ENCODE data around the gene KCP. TPM values are rescaled to one million over a fixed set of nuclear protein-coding genes. Genes with fewer than 3 reads are reported as not detected.

Gene KCP
- total RNA-seq, 1 donor from 2014 or later, result 0.70 TPM

DNA sequence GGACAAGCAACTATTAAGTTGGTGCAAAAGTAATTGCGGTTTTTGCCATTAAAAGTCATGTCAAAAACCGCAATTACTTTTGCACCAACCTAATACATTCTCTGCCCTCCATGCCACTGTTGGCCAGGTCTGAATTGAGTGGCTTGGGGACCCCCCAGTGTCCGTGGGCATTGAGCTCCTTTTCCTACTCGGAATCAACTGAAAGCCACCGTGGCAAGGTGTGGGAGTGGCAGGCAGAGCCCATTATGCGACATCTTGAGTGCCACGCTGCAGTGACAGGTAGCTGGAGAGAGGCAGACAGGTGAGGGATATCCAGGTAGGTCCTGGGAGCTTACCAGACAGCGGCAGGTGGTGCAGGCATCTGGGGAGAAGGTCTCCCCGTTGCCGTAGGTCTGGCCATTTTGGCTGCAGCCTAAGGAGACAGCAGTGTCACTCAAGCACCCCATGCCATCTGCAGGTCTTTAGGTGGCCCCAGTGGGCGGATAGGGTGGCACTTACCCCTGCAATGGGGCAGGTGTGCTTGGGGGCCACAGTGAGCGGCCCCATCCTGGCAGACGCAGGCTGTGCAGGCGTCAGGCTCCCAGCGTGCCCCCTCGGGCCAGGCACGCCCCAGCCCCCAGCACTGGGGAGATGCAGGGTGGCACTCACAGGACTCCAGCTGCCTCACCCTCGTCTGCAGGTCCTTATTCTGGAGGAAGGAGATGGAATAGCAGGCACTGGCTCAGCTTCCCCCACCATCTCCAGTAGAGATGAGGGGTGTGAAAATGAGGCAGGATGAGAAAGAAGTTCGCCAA, 3.5 kb downstream of the KCP start:
- Mint-ChIP-seq H3K27me3 (ENCODE audit: unreplicated experiment) (peaks cover 34% of the 10 kb centered on the region), H3K27ac (ENCODE audit: unreplicated experiment) (no peak overlapping the region), H3K36me3 (ENCODE audit: unreplicated experiment) (no peaks in the 10 kb centered on the region), H3K9me3 (ENCODE audit: unreplicated experiment) (no peaks in the 10 kb centered on the region), H3K4me1 (ENCODE audit: unreplicated experiment) (peaks cover 20% of the 10 kb centered on the region), H3K4me3 (ENCODE audit: unreplicated experiment) (no peak overlapping the region)
- DNase-seq (ENCODE audit: extremely low spot score, unreplicated experiment), result no peak
- TF ChIP-seq CTCF (IDR thresholded peaks at IDR 0.05), result no peak

DNA sequence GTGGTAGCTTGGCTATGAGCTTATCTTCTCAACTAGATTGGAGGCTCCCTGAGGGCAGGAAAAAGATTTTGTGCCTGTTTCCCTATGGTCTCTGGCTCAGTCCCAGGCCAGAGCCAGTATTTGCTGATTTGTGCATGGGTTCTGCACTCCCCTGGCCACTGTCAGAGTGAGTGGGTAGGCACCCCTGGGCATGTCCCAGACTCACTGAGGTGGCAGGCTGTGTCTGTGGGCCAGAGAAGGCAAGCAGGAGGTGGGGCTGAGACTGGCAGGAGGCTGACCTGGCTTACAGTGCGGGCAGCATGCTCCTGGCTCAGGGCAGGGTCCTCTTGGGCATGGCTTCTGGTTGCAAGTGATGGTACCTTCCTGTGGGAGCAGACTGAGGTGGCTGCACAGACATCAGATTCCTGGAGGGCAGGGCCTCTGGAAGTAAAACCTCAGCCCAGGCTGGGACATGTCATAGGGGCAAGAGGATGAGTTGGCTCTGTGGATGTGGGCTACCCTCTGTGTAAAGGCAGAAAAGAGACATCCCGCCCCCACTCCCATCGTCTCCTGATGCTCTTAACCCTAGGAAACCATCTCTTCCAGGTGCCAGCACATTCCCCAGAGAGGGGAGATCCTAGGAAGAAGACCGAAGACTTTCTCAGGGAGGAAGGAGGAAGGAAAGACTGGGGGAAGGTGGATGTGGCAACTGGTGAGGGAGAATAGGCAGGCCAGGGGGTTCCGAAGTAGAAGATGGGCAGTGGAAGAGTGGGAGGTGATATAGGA, 4.3 kb downstream of the KCP start:
- DNase-seq (ENCODE audit: extremely low spot score, unreplicated experiment), result no peak
- Mint-ChIP-seq H3K36me3 (ENCODE audit: unreplicated experiment) (no peaks in the 10 kb centered on the region), H3K27ac (ENCODE audit: unreplicated experiment) (no peak overlapping the region), H3K4me1 (ENCODE audit: unreplicated experiment) (peaks cover 17% of the 10 kb centered on the region), H3K4me3 (ENCODE audit: unreplicated experiment) (no peak overlapping the region), H3K27me3 (ENCODE audit: unreplicated experiment) (peaks cover 38% of the 10 kb centered on the region), H3K9me3 (ENCODE audit: unreplicated experiment) (no peaks in the 10 kb centered on the region)
- TF ChIP-seq CTCF (IDR thresholded peaks at IDR 0.05), result no peak

GRCh38 chr7:128904381-128905197, 5.9 kb downstream of the KCP start:
- H3K27me3 Mint-ChIP-seq (ENCODE audit: unreplicated experiment), result peaks cover 38% of the 10 kb centered on the region
- no peak overlapping the region for H3K4me3 Mint-ChIP-seq (ENCODE audit: unreplicated experiment)
- peak; percentile 64 for TF ChIP-seq CTCF (IDR thresholded peaks at IDR 0.05)
- peaks cover 7% of the 10 kb centered on the region for H3K4me1 Mint-ChIP-seq (ENCODE audit: unreplicated experiment)
- H3K9me3 Mint-ChIP-seq (ENCODE audit: unreplicated experiment), result no peaks in the 10 kb centered on the region
- no peak overlapping the region for H3K27ac Mint-ChIP-seq (ENCODE audit: unreplicated experiment)
- DNase-seq (ENCODE audit: extremely low spot score, unreplicated experiment), result no peak
- no peaks in the 10 kb centered on the region for H3K36me3 Mint-ChIP-seq (ENCODE audit: unreplicated experiment)

GRCh38 chr7:128903621-128904361, 6.7 kb downstream of the KCP start:
- H3K4me1 Mint-ChIP-seq (ENCODE audit: unreplicated experiment), result peaks cover 4% of the 10 kb centered on the region
- H3K9me3 Mint-ChIP-seq (ENCODE audit: unreplicated experiment), result no peaks in the 10 kb centered on the region
- H3K27me3 Mint-ChIP-seq (ENCODE audit: unreplicated experiment), result peaks cover 37% of the 10 kb centered on the region
- no peak for TF ChIP-seq CTCF (IDR thresholded peaks at IDR 0.05)
- H3K27ac Mint-ChIP-seq (ENCODE audit: unreplicated experiment), result no peak overlapping the region
- DNase-seq (ENCODE audit: extremely low spot score, unreplicated experiment), result no peak
- no peaks in the 10 kb centered on the region for H3K36me3 Mint-ChIP-seq (ENCODE audit: unreplicated experiment)
- no peak overlapping the region for H3K4me3 Mint-ChIP-seq (ENCODE audit: unreplicated experiment)

All from osteocyte (in vitro differentiated cells).